NCI-H460 (cell line): Measurements from ENCODE around the gene CILP2. TPM values are rescaled to one million over a fixed set of nuclear protein-coding genes. Genes with fewer than 3 reads are reported as not detected.
A peak's percentile ranks its signal among the peaks of the same experiment; 100 is the strongest.

ENCODE experiments used
- DNase-seq: peaks from one replicate; pipeline ENCODE4 v3.0.0-alpha.2; 2016; ENCODE audit warnings: low read depth; ENCODE audit errors: extremely low read depth
- total RNA-seq: library from RNA; depleted of rRNA; stranded (reverse); fragments of >200 nt; shearing (Covaris generic); gene quantifications from 2 replicates; pipeline ENCODE4 v1.2.3, GENCODE V29; 2014

CILP2 gene
- total RNA-seq, 1 experiment from 2014 or later, result 0.02 TPM

DNA sequence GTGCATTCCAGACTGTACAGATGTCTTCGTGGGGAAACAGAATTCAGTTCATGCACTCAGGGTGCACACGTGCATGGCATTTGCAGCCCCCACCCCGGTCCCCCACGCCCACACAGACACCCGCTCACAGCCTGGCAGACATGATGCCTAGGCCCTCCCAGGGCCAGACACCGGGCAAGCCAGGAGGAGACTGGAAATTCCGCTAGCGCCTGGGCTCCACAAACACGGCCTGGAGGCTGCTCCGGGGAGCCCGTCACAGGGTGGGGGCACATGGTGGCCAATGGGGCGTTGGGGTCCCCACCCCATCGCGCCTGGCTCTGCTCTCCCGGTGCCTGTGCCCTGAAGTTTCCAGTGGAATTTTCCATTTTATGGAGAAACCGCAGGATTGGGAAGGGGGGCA, 3.6 kb downstream of the CILP2 start:
- DNase-seq, result no peak

- DNase-seq, result no peak
Measured at GRCh38 chr19:19542507-19542906, 4.4 kb downstream of the CILP2 start.

DNA sequence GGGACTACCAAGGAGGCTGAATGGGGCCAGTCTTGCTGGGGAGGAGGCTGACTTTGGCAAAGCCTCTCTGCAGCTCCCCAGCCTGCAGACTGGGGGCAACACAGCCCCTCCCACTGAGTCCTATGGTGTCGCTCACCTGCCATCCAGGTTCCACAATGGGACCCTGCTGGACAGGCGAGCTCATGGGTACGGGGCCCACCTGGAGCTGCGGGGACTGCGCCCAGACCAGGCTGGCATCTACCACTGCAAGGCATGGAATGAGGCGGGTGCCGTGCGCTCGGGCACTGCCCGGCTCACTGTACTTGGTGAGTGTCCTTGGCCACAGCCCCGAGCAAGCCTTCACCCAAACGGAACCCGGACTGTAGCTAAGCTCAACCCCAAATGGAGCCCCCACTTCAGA, 5.0 kb downstream of the CILP2 start:
- no peak for DNase-seq

- DNase-seq, result no peak
Measured at GRCh38 chr19:19543640-19544039, 5.6 kb downstream of the CILP2 start.

GRCh38 chr19:19544257-19544953, 6.3 kb downstream of the CILP2 start:
- DNase-seq, result no peak

DNA sequence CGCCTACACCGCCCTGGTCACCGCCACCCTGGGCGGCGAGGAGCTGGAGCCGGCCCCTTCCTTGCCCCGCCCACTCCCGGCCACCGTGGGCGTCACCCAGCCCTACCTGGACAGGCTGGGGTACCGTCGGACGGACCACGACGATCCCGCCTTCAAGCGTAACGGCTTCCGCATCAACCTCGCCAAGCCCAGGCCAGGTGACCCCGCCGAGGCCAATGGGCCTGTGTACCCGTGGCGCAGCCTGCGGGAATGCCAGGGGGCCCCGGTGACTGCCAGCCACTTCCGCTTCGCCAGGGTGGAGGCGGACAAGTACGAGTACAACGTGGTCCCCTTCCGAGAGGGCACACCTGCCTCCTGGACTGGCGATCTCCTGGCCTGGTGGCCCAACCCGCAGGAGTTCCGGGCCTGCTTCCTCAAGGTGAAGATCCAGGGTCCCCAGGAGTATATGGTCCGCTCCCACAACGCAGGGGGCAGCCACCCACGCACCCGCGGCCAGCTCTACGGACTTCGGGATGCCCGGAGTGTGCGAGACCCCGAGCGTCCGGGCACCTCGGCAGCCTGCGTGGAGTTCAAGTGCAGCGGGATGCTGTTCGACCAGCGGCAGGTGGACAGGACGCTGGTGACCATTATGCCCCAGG, 7.0 kb downstream of the CILP2 start:
- no peak for DNase-seq

DNA sequence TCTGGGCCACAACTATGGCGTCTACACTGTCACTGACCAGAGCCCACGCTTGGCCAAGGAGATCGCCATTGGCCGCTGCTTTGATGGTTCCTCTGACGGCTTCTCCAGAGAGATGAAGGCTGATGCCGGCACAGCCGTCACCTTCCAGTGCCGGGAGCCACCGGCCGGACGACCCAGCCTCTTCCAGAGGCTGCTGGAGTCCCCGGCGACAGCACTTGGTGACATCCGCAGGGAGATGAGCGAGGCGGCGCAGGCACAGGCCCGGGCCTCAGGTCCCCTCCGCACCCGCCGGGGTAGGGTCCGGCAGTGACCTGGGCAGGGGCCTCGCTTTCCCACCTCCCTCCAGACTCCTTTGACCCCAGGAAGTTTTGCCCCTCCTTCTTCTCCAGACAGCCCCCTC, 7.6 kb downstream of the CILP2 start:
- DNase-seq, result no peak

DNA sequence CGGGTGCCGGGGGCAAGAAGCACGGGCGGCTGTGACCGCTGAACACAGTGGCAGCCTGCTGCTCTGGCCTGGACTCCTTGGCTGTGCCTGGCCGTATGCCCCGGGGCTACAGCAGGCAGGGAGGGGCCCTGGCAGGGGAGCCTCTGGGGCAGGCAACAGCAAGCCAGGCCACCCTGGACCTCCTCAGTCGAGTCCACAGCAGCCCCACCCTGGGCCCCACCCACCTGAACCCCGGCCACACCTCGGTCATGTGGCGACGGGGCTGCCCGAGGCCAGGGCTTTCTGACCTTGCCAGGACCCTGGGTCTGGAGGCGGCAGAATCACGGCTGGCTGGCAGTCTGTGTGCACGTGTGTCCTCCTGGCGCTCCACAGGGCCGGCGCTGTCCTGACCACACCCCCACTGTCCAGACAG, 8.7 kb downstream of the CILP2 start:
- no peak for DNase-seq

- DNase-seq, result no peak
Measured at GRCh38 chr19:19547674-19548336, 9.7 kb downstream of the CILP2 start.

DNA sequence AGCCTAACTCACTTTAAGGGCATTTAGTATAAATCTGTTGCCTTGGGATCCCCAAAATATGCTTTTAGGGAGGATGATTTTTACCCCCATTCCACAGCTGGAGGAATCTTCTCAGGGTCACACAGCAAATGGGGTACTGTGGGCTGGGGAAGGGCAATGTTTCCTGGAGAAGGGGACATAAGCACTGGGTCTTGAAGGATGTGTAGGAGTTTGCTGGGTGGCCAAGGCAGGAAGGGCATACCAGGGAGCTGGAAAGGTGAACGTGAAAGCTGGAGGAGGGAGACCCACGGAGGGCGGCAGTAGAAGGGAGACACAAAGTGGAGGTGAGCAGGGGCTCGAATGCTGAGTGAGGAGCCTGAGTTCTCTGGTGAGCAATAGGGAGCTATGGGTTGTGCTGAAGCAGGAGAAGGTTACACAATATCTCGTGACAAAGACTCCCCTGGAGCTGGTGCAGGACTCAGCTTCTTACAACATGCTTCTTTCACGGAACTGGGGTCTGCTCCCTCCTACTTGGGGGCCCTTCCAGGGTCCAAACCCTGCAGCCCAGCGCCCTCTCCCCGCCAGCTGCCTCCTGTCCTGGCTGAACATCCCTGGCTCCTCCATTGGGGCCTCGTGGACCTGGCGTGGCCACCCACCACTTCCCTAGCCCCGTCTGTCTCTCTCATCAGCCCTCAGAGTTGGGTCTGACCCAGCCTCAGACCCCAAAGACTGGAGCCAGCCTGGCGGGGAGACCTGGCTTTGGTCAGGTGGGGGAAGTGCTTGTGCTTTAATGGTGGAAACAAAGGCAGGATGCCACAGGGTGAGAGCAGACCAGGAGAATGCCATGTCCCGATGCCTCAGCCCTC, 11.1 kb downstream of the CILP2 start:
- no peak for DNase-seq

DNA sequence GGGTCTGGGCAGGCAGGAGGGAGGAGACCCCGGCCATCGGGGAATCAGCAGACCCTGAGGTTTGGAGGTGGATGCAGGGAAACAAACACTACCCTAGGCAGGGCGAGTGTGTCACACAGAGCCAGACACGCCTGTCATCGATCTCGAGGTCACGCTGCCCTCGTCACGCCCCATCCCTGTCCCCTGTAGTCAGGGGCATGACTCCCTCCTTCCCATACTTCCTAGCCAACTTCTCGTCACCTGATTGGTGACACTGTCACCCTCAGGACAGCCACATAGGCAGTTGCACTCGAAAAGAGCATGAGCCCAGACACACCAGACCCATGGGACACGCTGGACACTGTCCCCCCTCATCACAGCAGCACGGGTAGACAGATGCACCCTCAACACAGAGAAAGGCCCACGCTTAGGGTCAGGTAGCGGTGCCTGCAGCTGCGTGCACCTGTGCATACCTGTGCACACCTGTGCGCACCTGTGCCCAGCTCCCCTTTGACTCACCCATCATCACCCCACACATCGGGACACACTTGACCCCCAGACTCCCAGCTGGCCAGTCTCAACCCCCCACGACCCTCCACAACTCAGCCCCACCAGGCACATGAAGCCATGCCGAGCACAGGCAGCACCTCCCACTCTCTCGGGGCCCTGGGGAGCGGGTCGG, 11.9 kb downstream of the CILP2 start:
- DNase-seq, result no peak

- DNase-seq, result no peak
Measured at GRCh38 chr19:19550485-19550929, 12.4 kb downstream of the CILP2 start.

- DNase-seq, result no peak
Measured at GRCh38 chr19:19550972-19551852, 13.1 kb downstream of the CILP2 start.

DNA sequence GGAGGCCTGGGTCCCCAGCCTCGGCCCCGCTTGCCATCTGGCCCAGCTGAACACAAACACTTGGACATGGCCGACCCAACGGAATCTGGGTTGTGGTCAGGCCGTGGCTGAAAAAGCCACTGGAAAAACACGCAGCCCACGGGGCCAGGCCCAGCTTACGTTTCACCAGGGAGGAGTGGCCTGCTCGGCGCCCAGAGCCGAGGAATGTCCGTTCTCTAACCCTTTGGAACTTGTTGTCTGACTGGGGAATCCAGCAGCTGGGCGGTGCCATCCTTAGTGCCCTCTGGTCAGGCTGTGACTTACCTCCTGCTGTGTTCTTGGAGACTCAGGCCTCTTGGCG, 13.8 kb downstream of the CILP2 start:
- DNase-seq, result no peak

- peak; percentile 28 for DNase-seq
Measured at GRCh38 chr19:19552798-19553197, 14.7 kb downstream of the CILP2 start.

- no peak for DNase-seq
Measured at GRCh38 chr19:19553670-19554069, 15.6 kb downstream of the CILP2 start.

DNA sequence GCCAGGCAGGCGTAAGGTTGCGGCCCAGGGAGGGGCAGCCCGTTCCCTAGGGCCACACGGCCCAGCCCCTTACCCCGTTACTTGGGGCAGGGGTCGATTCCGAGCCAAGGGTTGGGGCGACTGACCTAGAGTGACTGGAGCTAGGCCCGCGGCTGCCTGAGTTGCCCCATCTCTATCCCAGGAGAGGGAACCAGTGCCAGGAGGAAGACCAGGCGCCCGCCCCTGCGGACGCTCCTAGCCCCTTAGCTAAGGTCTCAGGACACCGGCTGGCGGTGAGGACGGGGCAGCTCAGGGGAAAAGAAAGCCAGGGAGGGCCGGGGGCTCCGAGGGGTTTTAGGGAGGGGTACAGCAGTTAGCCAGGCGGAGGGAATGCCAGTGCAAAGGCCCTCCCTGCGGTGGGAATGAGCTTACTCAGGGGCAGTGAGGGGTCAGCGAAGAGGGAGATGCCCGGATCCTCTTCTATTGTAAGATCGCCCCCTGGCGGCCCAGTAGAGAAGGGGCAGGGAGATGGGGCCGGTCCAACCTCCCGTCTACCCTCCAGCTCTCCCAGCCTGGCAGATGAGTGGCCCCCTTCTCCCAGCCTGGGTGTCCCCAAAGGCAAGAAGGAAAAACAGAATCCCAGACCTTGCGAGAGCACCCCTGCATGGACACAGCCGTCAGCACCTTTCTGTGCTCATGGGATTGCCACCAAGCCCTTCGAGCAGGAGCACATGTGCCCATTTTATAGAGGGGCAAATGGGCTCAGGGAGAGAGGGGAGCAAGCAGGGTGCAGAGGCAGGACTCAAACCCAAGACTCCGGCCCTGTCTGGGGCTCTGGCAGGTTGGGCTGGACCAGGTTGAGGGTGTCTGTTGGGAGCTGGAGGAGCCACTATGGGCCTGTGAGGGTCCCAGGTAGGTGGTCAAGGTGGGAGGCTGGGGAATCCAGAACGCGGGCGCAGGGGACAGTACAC, 16.3 kb downstream of the CILP2 start:
- peak; percentile 34 for DNase-seq

GRCh38 chr19:19558055-19558454, 20.0 kb downstream of the CILP2 start:
- no peak for DNase-seq

- DNase-seq, result no peak
Measured at GRCh38 chr19:19558636-19559035, 20.6 kb downstream of the CILP2 start.
